ENCODE measurements around the gene KLRC2.
"Not testable (repeated sequence)": the region's sequence is repeated elsewhere in the genome, so short reads cannot be mapped to it uniquely, and the experiment has no call there.

The KLRC2 gene

DNA sequence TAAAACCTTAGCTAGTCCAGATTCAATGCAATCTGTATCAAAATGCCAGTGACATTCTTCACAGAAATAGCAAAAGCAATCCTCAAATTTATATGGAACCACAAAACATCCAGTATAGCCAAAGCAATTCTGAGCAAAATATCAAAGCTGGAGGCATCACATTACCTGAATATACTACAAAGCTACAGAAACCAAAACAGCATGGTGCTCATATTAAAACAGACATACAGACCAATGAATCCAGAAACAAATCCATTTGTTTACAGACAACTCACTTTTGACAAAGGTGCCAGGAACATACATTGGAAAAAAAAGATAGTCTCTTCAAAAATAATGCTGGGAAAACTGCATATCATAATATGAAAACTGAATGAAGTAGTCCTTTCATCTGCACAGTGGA is 31.0 kb downstream of the KLRC2 start:
- no peak for DNase-seq

DNA sequence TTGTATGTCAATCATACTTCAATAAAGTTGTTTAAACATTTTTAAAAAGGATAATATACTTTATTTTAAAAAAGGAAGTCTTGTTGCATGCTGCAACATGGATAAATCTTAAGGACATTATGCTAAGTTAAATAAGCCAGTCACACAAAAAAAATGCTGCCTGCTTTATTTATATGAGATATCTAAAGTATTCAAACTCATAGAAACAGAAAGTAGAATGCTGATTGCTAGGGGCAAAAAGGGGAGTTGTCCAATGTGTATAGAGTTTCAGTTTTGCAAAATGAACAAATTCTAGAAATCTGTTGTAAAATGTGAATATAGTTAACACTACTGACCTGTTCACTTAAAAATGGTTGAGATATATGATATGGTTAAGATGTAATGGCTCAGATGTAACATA is 35.0 kb downstream of the KLRC2 start:
- DNase-seq = no peak

DNA sequence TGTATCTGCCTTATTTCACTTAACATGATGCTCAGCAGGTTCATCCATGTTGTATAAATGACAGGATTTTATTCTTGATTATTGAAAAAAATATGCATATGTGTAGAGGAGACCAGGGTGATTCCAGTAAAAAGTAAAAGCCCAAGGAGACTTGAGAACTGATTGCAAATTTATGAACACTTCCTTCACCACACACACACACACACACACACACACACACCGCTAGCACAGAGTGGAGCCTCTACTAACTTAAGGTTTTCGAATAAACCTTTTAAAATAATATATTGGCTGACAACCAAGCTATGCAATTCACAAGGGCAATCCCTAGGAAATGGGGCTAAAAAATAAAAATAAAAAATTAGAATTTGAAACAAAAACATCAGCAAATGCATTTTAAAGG is 37.6 kb downstream of the KLRC2 start:
- no peak for DNase-seq

DNA sequence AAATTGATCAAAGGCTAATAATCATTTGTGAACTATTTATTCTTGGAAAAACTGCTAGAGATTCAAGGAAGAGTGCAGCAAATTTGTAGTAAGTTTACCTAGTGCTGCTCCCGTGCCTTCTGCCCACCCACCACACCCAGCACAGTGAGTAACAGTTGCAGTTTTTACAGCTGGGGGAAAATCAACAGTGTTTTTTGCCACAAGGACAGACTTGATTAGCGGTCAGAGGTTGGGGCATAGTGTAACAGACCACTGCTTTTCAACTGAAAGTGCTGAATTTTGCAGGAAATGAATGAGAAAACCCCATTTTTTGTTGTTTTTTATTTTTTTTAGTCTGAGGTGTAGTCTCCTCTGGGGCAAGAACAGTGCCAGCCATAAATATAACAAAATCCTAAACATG is 38.5 kb downstream of the KLRC2 start:
- DNase-seq = no peak

DNA sequence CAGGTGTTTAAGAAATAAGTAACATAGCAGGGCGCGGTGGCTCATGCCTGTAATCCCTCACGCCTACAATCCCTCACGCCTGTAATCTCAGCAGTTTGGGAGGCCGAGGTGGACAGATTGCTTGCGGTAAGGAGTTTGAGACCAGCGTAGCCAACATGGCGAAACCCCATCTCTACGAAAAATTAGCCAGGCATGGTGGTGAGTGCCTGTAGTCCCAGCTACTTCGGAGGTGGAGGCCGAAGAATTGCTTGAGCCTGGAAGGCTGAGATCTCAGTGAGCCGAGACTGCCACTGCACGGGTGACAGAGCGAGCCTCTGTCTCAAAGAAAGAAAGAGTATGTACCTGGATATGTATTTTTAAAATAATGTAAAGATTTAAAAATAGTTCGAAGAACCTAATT is 39.6 kb downstream of the KLRC2 start:
- not testable (repeated sequence) for DNase-seq

DNA sequence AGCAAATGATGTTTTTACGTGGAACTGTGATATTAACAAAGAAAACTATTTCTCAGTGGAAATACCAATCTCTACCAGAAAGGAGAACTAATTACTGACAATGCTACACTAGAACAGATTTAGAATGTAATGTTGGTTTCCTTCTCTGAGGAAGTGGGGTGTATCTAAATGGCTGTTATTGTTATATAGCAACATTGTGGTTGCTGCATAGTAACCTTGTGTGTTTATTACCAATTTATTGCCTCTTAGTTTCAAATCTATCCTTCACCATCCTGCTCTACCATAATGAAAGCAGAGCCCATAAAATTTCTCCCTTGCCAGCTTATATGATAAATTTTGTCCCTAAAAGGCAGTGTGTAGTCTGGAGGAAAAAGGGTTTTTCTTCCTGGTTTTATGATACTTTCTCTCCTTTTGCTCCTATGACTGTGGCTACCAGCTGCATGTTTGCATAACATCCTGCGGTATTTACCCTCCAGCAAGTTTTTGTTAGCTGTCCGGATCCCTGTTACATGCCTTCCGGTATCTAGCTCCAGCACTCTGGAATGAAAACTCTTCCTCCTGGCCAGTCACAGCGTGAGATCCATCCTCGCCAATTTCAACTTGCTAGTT is 40.3 kb downstream of the KLRC2 start:
- DNase-seq = no peak

DNA sequence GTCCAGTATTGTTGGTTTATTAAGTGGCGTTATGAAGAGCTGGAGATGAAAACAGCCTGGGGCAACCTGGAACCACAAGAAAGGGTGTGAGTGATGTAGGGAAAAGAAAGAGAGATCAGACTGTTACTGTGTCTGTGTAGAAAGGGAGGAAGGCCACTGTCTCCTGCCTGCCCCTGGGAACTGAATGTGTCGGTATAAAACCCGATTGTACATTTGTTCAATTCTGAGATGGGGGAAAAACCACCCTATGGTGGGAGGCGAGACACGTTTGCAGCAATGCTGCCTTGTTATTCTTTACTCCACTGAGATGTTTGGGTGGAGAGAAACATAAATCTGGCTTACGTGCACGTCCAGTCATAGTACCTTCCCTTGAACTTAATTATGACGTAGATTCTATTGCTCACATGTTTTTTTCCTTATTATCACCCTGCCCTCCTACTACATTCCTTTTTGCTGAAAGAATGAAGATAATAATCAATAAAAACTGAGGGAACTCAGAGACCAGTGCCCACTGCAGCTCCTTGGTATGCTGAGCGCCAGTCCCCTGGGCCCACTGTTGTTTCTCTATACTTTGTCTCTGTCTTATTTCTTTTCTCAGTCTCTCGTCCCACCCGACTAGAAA is 41.2 kb downstream of the KLRC2 start:
- not testable (repeated sequence) for DNase-seq

DNA sequence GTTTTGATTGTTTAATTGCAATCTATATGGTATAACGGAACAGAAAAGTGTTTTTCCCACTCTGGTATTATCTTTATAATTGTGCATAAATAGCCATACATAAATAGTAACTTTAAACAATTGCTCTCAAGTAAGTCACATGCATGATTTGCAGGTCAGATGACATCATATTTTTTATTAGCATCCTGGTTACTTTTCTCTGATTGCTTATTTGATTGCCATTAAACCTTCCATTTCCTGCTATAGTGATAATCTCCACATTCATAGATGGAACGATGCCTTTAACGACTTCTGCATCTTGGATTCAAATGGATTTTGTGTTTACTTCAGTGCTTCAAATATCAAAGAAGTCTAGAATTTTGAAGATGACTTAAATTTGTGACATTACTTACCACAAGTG is 42.5 kb downstream of the KLRC2 start:
- DNase-seq = no peak

DNA sequence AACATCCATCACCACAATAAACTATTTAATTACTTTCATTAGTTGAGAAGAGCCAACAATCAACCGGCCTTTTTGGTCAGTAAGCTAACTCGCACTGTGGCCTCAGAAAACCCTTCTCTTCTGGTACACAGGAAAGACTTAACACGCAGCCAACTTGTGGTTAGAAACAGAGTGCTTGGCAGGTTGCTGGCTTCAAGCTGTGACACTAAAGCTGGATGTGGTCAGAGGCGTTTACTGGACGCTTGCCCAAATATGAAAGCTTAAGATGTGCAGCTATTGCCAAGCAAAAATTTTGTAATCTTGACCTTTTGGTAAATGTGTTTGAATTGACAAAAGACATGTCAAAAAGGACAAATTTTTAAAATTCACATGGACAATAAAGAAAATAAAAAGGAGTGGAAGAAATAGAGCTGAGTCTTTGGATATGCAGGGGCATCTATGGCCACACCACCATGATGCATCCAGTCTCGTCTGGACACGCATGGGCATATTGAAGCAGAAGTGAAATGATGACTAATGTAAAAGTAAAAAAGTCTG is 43.3 kb downstream of the KLRC2 start:
- DNase-seq = no peak

DNA sequence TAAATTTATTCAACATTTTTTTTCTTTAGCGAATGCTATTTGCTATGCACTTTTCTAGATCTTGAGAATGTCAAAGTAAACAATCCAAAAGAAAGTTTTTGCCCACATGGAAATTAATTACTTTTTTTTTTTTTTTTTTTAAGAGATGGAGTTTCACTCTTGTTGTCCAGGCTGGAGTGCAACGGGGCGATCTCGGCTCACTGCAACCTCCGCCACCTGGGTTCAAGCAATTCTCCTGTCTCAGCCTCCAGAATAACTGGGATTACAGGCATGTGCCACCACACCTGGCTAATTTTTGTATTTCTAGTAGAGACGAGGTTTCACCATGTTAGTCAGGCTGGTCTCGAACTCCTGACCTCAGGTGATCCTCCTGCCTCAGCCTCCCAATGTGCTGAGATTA is 44.8 kb downstream of the KLRC2 start:
- DNase-seq = not testable (repeated sequence)

DNA sequence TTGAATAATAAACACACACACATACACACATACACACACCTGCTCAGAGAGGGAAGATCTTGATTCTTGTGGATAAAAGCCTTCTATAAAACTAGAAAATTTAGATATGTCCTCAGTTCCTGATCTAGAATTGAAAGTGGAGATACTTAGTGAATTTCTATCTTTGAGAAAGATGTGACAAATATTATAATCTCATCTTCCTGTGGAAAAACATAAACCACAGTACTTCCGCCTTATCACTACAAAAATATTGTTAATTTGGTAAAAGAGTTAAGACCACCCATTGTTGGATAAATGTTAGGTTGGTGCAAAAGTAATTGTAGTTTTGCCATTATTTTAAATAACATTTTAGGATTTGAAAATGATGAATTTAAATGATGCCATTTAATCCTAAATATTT is 45.9 kb downstream of the KLRC2 start, which contains the start of gene KLRK1:
TSS of gene KLRK1 (minus strand) at position 138 of the 400 bp plus-strand sequence. CDS start 1,231 bp downstream, outside the sequence.
- no peak for DNase-seq

DNA sequence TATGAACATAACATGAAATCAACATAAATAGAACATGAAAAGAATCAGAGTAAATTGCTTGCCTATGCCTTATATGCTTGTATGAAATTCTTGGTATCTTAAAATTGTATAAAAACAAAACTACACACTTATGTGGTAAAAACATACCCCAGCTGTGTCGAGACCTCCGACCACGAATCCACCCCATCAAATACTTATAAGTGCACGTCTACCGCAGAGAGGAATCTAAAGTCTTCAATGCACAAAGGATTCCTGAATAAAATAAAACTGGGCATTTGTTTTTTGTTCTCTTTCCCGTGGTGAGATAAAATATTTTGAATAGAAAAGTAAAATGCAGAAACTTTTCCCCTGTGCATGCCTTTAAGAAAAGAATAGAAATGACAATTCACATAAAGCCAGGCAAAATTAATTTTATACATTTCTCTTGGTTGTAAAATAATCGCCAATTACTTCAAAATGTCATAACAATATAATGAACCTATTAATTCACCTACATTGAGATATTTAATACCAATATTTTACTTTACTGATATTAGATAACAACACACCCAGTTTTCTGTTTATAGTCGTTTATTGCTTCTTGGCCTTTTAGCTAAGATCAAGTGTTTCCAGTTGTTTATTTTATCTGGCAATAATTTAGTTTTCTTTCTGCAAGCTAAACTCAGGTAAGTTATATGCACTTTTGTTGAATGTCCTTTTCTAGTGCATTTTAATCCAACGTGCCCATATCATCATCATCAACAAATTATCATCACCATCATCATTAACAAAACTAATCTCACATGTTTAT is 47.0 kb downstream of the KLRC2 start:
- no peak for DNase-seq

DNA sequence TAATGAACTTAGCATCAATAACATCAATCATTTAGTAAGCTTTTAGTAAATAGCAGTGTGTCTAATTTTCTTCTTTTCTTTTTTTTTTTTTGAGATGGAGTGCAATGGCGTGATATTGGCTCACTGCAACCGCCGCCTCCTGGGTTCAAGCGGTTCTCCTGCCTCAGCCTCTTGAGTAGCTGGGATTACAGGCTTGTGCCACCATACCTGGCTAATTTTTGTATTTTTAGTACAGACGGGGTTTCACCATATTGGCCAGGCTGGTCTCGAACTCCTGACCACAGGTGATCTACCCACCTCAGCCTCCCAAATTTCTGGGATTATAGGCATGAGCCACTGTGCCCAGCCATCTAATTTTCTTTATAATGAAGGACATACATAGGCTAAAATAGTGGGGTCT is 48.3 kb downstream of the KLRC2 start:
- not testable (repeated sequence) for DNase-seq

DNA sequence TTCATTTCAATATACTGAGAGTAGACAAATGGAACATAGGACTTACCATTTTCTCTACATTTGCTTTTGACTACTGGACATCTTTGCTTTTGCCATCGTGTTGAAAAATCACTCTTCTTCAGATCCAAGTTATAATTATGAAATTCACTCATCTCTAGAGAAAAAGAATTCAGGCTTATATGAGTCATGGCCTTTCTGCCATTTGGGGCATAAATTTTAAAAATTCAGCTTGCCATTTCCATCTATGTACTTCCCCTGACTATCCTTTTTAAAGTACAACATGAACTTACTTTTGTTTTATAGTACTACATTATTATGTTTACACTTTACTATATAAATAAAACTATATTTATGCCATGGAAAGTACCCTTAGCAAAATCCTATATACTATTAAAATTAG is 49.0 kb downstream of the KLRC2 start:
- no peak for DNase-seq

DNA sequence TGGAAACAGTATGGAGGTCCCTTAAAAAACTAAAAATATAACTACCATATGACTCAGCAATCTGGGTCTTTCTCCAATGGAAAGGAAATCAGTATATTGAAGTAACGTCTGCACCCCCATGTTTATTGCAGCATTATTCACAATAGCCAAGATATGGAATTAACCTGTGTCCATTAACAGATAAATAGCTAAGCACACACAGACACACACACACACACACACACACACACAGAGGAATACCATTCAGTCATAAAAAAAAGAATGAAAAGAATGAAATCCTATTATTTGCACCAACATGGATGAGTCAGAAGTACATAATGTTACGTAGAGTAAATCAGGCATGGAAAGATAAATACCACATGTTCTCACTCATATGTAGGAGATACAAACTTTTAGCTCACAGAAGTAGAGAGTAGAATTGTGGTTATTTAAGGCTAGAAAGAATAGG is 50.6 kb downstream of the KLRC2 start:
- DNase-seq = no peak

DNA sequence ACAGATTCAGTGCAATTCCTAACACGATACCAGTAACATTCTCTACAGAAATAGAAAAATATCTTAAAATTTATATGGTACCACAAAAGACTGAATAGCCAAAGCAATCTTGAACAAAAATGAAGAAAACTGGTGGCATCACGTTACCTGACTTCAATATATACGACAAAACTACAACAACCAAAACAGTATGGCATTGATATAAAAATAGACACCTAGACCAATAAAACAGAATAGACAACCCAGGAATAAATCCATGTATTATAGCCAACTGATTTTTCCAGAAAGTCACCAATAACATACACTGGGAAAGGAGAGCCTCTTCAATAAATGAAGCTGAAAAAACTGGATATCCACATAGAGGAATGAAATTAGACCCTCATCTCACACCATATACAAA is 51.6 kb downstream of the KLRC2 start:
- no peak for DNase-seq

DNA sequence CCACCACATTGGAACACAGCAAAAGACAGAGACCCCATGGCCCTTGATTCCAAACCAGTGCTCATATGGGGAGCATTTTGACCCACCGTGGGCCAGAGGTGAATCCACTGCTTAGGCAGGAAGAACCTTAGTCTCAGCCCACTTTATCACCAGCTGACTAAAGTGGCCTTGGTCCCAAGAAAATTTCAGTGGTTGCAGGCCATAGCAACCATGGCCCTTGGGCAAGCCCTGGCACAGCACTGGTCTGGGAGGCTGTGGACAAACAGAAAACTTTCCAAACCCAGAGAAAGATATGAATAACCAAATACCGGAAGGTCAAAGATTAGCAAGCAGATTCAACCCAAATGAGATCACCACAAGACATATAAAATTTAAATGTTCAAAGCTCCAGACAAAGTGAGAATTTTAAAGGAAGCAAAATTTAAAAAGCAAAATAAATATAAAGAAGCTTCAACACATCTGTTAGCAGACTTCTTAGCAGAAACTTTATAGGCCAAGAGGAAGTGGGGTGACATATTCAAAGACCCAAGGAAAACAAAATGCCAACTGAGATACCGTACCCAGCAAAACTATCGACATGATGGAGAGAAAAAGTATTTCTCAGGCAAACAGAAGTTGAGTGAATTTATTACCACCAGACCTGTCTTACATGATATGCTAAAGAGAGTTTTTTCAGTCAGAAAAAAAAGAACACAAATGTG is 53.7 kb downstream of the KLRC2 start:
- DNase-seq = no peak
